ENCODE results near the gene MPC1L.

- TF ChIP-seq POLR2A (IDR thresholded peaks at IDR 0.05) (no peak), CTCF (IDR thresholded peaks at IDR 0.05) (no peak)
These were observed 2.1 kb downstream of the MPC1L start for GRCh38 chrX:40625294-40625693.
